Measurements from ENCODE around the gene SLCO2A1. TPM values are rescaled to one million over a fixed set of nuclear protein-coding genes. Genes with fewer than 3 reads are reported as not detected.

SLCO2A1 gene
- total and polyA plus RNA-seq, 2 donors (not counting 1 experiment from before 2014, with no cell fraction given), result not detected

DNA sequence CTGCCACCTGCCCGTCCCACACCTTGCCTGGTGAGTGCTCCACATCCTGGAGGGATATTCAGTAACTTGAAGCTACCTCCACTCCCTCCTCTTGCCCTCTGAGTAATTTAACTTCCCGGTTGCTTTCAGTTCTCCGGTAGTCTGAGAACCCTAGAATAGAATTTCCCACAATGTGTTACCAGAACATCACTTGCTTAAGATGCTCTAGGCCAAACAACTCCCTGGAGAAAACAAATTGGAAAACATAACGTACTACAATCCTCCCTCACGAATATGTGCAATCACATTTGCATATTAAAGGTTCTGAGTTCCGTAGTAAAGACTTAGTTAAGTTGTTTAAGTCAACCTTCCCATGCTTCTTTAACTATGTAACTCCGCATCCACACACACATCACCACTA, 44.8 kb downstream of the SLCO2A1 start:
- no peak overlapping the region for H3K27ac ChIP-seq (ENCODE audit: low read length in 2 of 2)
- 86% methylated on average over 3 of the region's 7 CpGs for WGBS (ENCODE audit: insufficient coverage)
- Mint-ChIP-seq H3K9me3 (ENCODE audit: insufficient read depth) (no peaks in the 10 kb centered on the region), H3K4me3 (no peak overlapping the region), H3K27me3 (peaks cover 9% of the 10 kb centered on the region), H3K27ac (no peak overlapping the region), H3K4me1 (no peaks in the 10 kb centered on the region)
- H3K9ac ChIP-seq (ENCODE audit: low read length), result no peak overlapping the region
- H3K36me3 ChIP-seq (replicated peaks in 1 of 2; ENCODE audit: control extremely low read depth in 1 of 2, control insufficient read depth in 1 of 2, extremely low read depth in 1 of 2, insufficient read depth in 2 of 2, low read length in 1 of 2), result no peaks in the 10 kb centered on the region
- ATAC-seq (ENCODE audit: low read depth) (no peak), DNase-seq (no peak)
- no peaks in the 10 kb centered on the region for H3K4me1 ChIP-seq (ENCODE audit: control insufficient read depth in 2 of 2, insufficient read depth in 2 of 2, low read length in 2 of 2)
- intact Hi-C loops (cut with micrococcal nuclease), result no loop called here
- POLR2A ChIA-PET, result no interaction called here
- no peaks in the 10 kb centered on the region for H3K79me2 ChIP-seq (ENCODE audit: control insufficient read depth, insufficient read depth, low read length)
- no peaks in the 10 kb centered on the region for H3K9me3 ChIP-seq (ENCODE audit: control extremely low read depth in 1 of 3, control insufficient read depth in 2 of 3, insufficient read depth in 1 of 3, low read length in 2 of 3)
- TF ChIP-seq, protein P1, sequence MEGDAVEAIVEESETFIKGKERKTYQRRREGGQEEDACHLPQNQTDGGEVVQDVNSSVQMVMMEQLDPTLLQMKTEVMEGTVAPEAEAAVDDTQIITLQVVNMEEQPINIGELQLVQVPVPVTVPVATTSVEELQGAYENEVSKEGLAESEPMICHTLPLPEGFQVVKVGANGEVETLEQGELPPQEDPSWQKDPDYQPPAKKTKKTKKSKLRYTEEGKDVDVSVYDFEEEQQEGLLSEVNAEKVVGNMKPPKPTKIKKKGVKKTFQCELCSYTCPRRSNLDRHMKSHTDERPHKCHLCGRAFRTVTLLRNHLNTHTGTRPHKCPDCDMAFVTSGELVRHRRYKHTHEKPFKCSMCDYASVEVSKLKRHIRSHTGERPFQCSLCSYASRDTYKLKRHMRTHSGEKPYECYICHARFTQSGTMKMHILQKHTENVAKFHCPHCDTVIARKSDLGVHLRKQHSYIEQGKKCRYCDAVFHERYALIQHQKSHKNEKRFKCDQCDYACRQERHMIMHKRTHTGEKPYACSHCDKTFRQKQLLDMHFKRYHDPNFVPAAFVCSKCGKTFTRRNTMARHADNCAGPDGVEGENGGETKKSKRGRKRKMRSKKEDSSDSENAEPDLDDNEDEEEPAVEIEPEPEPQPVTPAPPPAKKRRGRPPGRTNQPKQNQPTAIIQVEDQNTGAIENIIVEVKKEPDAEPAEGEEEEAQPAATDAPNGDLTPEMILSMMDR (IDR thresholded peaks at IDR 0.05), result no peak
- TF ChIP-seq EZH2 (IDR thresholded peaks at IDR 0.05; ENCODE audit: borderline replicate concordance, insufficient read depth, low read depth, low read length, poor library complexity, severe bottlenecking), result no peak
- H3K27me3 ChIP-seq (replicated peaks in 1 of 4; ENCODE audit: control extremely low read depth in 1 of 4, control insufficient read depth in 3 of 4, insufficient read depth in 4 of 4, low read length in 3 of 4), result peaks cover 0 to 5% (median 0%) of the 10 kb centered on the region in 4 experiments
- CTCF ChIA-PET, result no interaction called here
- H4K20me1 ChIP-seq (ENCODE audit: control insufficient read depth, insufficient read depth, low read length, poor library complexity, severe bottlenecking), result no peaks in the 10 kb centered on the region
- no peak overlapping the region for H3K4me2 ChIP-seq (replicated peaks; ENCODE audit: low read depth, low read length, poor library complexity, severe bottlenecking)
- H3K4me3 ChIP-seq (ENCODE audit: control extremely low read depth in 1 of 5, extremely low read depth in 1 of 5, insufficient read depth in 1 of 5, low read depth in 2 of 5, low read length in 4 of 5), result no peak overlapping the region
- no peak overlapping the region for H2AFZ ChIP-seq (ENCODE audit: insufficient read depth, low read depth, low read length, poor library complexity, severe bottlenecking)

DNA sequence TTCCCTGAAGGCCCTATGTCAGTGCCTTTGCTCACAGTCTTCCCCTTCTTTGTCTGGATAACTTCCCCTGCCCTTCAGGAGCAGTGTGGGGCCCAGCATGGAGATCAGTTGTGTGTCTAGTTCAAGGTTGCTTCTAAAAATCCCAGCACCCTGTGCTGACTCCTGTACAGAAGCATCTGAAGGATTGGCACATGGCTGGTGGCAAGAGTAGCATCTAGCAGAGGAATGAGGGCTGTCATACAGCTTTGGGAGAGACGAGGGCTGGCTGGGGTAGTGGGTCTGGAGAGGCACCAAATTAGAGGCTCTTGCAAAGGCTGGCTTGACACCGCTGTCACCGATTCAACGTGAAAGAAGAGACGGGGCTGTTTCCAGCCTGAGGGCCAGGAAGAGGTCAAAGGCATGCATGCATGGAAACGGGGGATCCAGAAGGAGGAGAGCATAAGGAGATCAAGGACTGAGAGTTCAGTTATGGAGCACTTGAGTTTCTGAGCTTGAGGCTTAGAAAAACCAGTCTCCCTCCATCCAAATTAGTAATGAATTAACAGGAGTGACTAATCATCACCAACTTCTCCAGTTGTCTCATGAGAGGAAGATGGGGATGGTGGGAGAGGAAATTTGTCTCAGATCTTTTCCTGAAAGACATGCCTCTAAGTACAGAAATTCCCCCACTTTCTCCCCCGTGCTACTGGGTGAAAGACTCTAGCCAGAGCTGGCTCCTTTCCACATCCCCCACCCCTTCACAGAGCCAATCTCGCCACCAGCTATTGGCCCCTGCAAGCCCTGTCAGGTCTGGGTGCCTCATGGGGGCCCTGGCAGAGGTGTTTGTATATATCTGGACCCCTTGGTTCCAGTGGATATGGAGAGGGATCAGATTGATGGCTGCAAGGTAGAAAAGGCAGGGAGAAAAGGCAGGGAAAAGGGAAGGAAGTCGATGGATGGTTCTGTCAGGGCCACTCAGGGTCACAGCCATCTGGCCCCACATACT, 45.9 kb downstream of the SLCO2A1 start:
- H3K27ac ChIP-seq (ENCODE audit: low read length in 2 of 2), result no peak overlapping the region
- no peak for ATAC-seq (ENCODE audit: low read depth)
- H3K4me3 Mint-ChIP-seq, result no peak overlapping the region

More for the DNA sequence above, 45.9 kb downstream of the SLCO2A1 start:
- no peak overlapping the region for H3K9ac ChIP-seq (ENCODE audit: low read length)
- TF ChIP-seq, protein P1 (IDR thresholded peaks at IDR 0.05), result no peak
- no peak for TF ChIP-seq EZH2 (IDR thresholded peaks at IDR 0.05; ENCODE audit: borderline replicate concordance, insufficient read depth, low read depth, low read length, poor library complexity, severe bottlenecking)
- no peaks in the 10 kb centered on the region for H3K4me1 ChIP-seq (ENCODE audit: control insufficient read depth in 2 of 2, insufficient read depth in 2 of 2, low read length in 2 of 2)
- no peaks in the 10 kb centered on the region for H3K9me3 Mint-ChIP-seq (ENCODE audit: insufficient read depth)
- peaks cover 8% of the 10 kb centered on the region for H3K27me3 Mint-ChIP-seq
- H3K79me2 ChIP-seq (ENCODE audit: control insufficient read depth, insufficient read depth, low read length), result no peaks in the 10 kb centered on the region
- no peaks in the 10 kb centered on the region for H3K36me3 ChIP-seq (replicated peaks in 1 of 2; ENCODE audit: control extremely low read depth in 1 of 2, control insufficient read depth in 1 of 2, extremely low read depth in 1 of 2, insufficient read depth in 2 of 2, low read length in 1 of 2)
- no peak overlapping the region for H2AFZ ChIP-seq (ENCODE audit: insufficient read depth, low read depth, low read length, poor library complexity, severe bottlenecking)
- H3K27ac Mint-ChIP-seq, result no peak overlapping the region
- ChIA-PET POLR2A (no interaction called here), CTCF (no interaction called here)
- no peak overlapping the region for H3K4me3 ChIP-seq (ENCODE audit: control extremely low read depth in 1 of 5, extremely low read depth in 1 of 5, insufficient read depth in 1 of 5, low read depth in 2 of 5, low read length in 4 of 5)
- H3K27me3 ChIP-seq (replicated peaks in 1 of 4; ENCODE audit: control extremely low read depth in 1 of 4, control insufficient read depth in 3 of 4, insufficient read depth in 4 of 4, low read length in 3 of 4), result peaks cover 0 to 5% (median 0%) of the 10 kb centered on the region in 4 experiments
- DNase-seq, result no peak
- intact Hi-C loops (cut with micrococcal nuclease), result no loop called here
- H3K4me1 Mint-ChIP-seq, result no peaks in the 10 kb centered on the region
- no peaks in the 10 kb centered on the region for H3K9me3 ChIP-seq (ENCODE audit: control extremely low read depth in 1 of 3, control insufficient read depth in 2 of 3, insufficient read depth in 1 of 3, low read length in 2 of 3)
- H4K20me1 ChIP-seq (ENCODE audit: control insufficient read depth, insufficient read depth, low read length, poor library complexity, severe bottlenecking), result no peaks in the 10 kb centered on the region
- H3K4me2 ChIP-seq (replicated peaks; ENCODE audit: low read depth, low read length, poor library complexity, severe bottlenecking), result no peak overlapping the region
- WGBS (ENCODE audit: insufficient coverage), result 93% methylated on average over 5 of the region's 9 CpGs
